ENCODE results near the gene GPNMB.

- TF ChIP-seq, protein P1, sequence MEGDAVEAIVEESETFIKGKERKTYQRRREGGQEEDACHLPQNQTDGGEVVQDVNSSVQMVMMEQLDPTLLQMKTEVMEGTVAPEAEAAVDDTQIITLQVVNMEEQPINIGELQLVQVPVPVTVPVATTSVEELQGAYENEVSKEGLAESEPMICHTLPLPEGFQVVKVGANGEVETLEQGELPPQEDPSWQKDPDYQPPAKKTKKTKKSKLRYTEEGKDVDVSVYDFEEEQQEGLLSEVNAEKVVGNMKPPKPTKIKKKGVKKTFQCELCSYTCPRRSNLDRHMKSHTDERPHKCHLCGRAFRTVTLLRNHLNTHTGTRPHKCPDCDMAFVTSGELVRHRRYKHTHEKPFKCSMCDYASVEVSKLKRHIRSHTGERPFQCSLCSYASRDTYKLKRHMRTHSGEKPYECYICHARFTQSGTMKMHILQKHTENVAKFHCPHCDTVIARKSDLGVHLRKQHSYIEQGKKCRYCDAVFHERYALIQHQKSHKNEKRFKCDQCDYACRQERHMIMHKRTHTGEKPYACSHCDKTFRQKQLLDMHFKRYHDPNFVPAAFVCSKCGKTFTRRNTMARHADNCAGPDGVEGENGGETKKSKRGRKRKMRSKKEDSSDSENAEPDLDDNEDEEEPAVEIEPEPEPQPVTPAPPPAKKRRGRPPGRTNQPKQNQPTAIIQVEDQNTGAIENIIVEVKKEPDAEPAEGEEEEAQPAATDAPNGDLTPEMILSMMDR (tag by site-specific recombination; IDR thresholded peaks at IDR 0.05) = no peak
- no peak for TF ChIP-seq SP2 (tag by site-specific recombination; IDR thresholded peaks at IDR 0.05)
- no peak for TF ChIP-seq ZNF133 (tag by site-specific recombination; IDR thresholded peaks at IDR 0.05)
- TF ChIP-seq ZNF274 (IDR thresholded peaks at IDR 0.05; ENCODE audit: low read length) = no peak
- TF ChIP-seq ZNF274 (tag by site-specific recombination; IDR thresholded peaks at IDR 0.05; ENCODE audit: borderline replicate concordance) = no peak
- no peak for TF ChIP-seq ZNF544 (tag by site-specific recombination; IDR thresholded peaks at IDR 0.05)
- TF ChIP-seq, protein P2, sequence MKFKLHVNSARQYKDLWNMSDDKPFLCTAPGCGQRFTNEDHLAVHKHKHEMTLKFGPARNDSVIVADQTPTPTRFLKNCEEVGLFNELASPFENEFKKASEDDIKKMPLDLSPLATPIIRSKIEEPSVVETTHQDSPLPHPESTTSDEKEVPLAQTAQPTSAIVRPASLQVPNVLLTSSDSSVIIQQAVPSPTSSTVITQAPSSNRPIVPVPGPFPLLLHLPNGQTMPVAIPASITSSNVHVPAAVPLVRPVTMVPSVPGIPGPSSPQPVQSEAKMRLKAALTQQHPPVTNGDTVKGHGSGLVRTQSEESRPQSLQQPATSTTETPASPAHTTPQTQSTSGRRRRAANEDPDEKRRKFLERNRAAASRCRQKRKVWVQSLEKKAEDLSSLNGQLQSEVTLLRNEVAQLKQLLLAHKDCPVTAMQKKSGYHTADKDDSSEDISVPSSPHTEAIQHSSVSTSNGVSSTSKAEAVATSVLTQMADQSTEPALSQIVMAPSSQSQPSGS (tag by site-specific recombination; IDR thresholded peaks at IDR 0.05; ENCODE audit: low read depth) = no peak
- TF ChIP-seq ZNF24 (tag by site-specific recombination; IDR thresholded peaks at IDR 0.05) = no peak
- no peak for TF ChIP-seq HOXA7 (CRISPR knock-in tag; IDR thresholded peaks at IDR 0.05; ENCODE audit: borderline replicate concordance)
- TF ChIP-seq BCL6B (tag by site-specific recombination; IDR thresholded peaks at IDR 0.05) = no peak
Measured at GRCh38 chr7:23298141-23298881, 51.7 kb downstream of the GPNMB start.

All from HEK293 (cell line).